Heart right ventricle (tissue), 16 donors: Measurements from ENCODE around the gene CAPRIN2. TPM values are rescaled to one million over a fixed set of nuclear protein-coding genes. Genes with fewer than 3 reads are reported as not detected.

ENCODE experiments used
- ATAC-seq, 8 donors: fragments of 200-7000 bp; cut with Tn5 transposase; one replicate each; pipeline ENCODE4 v1.9.1; 2020; ENCODE audit warnings: mild to moderate bottlenecking in 8 of 8, moderate library complexity in 8 of 8, moderate number of reproducible peaks in 1 of 8
- DNase-seq, 2 donors: peaks; one replicate each; pipeline ENCODE4 v3.0.0-alpha.2; 2020
- H3K27ac ChIP-seq, 10 donors: fragments of 200-600 bp; sonication (generic) in 2 of 10; one replicate each; pipeline versions ENCODE4 v1.5.0 to v1.8.0; 2020 to 2022; ENCODE audit warnings: mild to moderate bottlenecking in 3 of 10
- H3K27me3 ChIP-seq, 7 donors: fragments of 200-600 bp; one replicate each; pipeline ENCODE4 v1.8.0; 2021 to 2022; ENCODE audit warnings: mild to moderate bottlenecking in 2 of 7
- H3K36me3 ChIP-seq, 9 donors: fragments of 200-600 bp; sonication (generic) in 1 of 9; one replicate each; pipeline versions ENCODE4 v1.5.0 to v1.8.0; 2020 to 2022; ENCODE audit warnings: mild to moderate bottlenecking in 2 of 9
- H3K4me1 ChIP-seq, 9 donors: fragments of 200-600 bp; sonication (generic) in 1 of 9; one replicate each; pipeline versions ENCODE4 v1.5.0 to v1.8.0; 2020 to 2022; ENCODE audit warnings: mild to moderate bottlenecking in 4 of 9
- H3K4me3 ChIP-seq, 10 donors: fragments of 200-600 bp; sonication (generic) in 2 of 10; one replicate each; pipeline versions ENCODE4 v1.5.0 to v1.8.0; 2020 to 2022; ENCODE audit warnings: mild to moderate bottlenecking in 7 of 10, moderate library complexity in 2 of 10
- H3K9me3 ChIP-seq, 11 donors: fragments of 200-600 bp in 10 of 11; sonication (generic) in 2 of 11; one replicate each; pipeline versions ENCODE4 v1.5.0 to v1.8.0; 2013 to 2022; ENCODE audit warnings: mild to moderate bottlenecking in 2 of 11, control low read depth in 1 of 11, moderate library complexity in 1 of 11
- WGBS, 2 donors: extraction: QIAGEN DNeasy Blood & Tissue Kit; methylation state at CpG; one replicate each; pipeline ENCODE4 v1.1.7; 2013; ENCODE audit warnings: inconsistent platforms in 1 of 2; 5-methylcytosine and 5-hydroxymethylcytosine counted together
- intact Hi-C, 10 donors: fragments of 100-400 bp; cut with DNase I; formaldehyde crosslinking; loops; one replicate each; pipeline versions ENCODE4 v1.11.1 to v1.14.2; 2022
- polyA plus RNA-seq, 2 donors: library from polyadenylated mRNA; stranded (reverse); fragments of 200-250 nt; gene quantifications; one replicate each; pipeline ENCODE4 v1.2.3, GENCODE V29; 2013
- total RNA-seq, 10 donors: library from RNA; stranded (reverse); fragmentation: NEBNext Ultra II Directional in 3 of 10; extraction: Animal tissue kit (Norgen Biotek cat#: 25700) in 3 of 10; gene quantifications; one replicate each; pipeline versions ENCODE4 v1.2.1 to v1.2.4, GENCODE V29; 2021 to 2023
- TF ChIP-seq, protein P1 (sequence below), 9 donors: fragments of 200-600 bp; sonication (generic) in 2 of 9; IDR thresholded peaks; one replicate each; pipeline versions ENCODE4 v1.5.0 to v1.8.0; 2021 to 2022; ENCODE audit warnings: antibody characterized with exemption in 9 of 9, mild to moderate bottlenecking in 5 of 9, moderate library complexity in 1 of 9
- donor health status: Arrhythmogenic right ventricular cardiomyopathy.
- donor health status: ischemic (EF 13 %, LVEDD 7.1; RV severe dilation, severe dysfunction).
- donor health status: healthy with polysubstance abuse.
- donor health status: DM: no; HTN: yes; CAD: no.
- donor health status: DM: no; HTN: no; CAD: no.
- donor health status: ischemic (EF 25% LVEDD 6.9; RV normal size, moderate dysfunction).
- donor health status: ischemic (EF 25% LVEDD 5.7; RV mildly dilated, moderate dysfunction).
- donor health status: healthy.
- donor health status: DM: yes; HTN: yes; CAD: no.
- donor health status: Ischemic cardiomyopathy.
- donor health status: ischemic (EF 35%, LVEDD 5.7; RV mildly dilated, moderate dysfunction).
- donor health status: nonischemic (EF 11% LVEDD 7.7; RV severe dilation, severe dysfunction).
- donor health status: DM: yes; HTN: yes; CAD: no.
- donor health status: PGD.
- donor health status: ischemic (EF 29% LVEDD 5.4; RV normal size, mild dysfunction).
- donor health status: nonischemic (EF 23%, LVEDD 6.1; RV moderate dilation, normal function).

Gene CAPRIN2
- total and polyA plus RNA-seq, 12 donors = 10.4 to 33.0 (median 27.6) TPM

GRCh38 chr12:30725739-30726138, 29.0 kb downstream of the CAPRIN2 start:
- no peak for ATAC-seq
- Histone ChIP-seq H3K27ac (no peak overlapping the region), H3K4me1 (peaks cover 0 to 10% (median 0%) of the 10 kb centered on the region in 9 donors), H3K27me3 (no peaks in the 10 kb centered on the region), H3K4me3 (no peak overlapping the region), H3K36me3 (peaks cover 0 to 92% (median 6%) of the 10 kb centered on the region in 9 donors), H3K9me3 (no peaks in the 10 kb centered on the region)
- DNase-seq = no peak
- WGBS, 2 donors = 88 to 90% methylated on average over 1 of the region's 1 CpG
- TF ChIP-seq, protein P1, sequence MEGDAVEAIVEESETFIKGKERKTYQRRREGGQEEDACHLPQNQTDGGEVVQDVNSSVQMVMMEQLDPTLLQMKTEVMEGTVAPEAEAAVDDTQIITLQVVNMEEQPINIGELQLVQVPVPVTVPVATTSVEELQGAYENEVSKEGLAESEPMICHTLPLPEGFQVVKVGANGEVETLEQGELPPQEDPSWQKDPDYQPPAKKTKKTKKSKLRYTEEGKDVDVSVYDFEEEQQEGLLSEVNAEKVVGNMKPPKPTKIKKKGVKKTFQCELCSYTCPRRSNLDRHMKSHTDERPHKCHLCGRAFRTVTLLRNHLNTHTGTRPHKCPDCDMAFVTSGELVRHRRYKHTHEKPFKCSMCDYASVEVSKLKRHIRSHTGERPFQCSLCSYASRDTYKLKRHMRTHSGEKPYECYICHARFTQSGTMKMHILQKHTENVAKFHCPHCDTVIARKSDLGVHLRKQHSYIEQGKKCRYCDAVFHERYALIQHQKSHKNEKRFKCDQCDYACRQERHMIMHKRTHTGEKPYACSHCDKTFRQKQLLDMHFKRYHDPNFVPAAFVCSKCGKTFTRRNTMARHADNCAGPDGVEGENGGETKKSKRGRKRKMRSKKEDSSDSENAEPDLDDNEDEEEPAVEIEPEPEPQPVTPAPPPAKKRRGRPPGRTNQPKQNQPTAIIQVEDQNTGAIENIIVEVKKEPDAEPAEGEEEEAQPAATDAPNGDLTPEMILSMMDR (IDR thresholded peaks at IDR 0.05) = no peak
- intact Hi-C loops = no loop called here

DNA sequence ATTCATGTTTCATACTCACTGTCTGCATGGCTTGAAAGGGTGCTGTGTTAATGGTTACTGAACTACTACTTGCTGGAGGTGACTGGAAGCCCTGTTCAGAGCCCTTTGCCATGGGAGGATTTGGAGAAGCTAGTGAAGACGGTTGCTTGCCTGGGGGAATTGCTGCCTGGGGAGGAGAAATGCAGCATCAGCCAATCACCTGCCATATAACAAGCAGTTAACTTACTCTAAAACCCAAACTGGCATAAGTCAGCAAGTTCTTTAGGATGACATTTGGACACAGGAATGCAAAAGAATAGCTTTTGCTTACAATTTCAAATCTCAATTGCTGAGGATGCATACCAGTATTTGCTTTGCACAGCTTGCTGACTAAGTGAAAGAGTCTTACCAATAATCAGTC, 35.7 kb downstream of the CAPRIN2 start:
- intact Hi-C loops = no loop called here
- Histone ChIP-seq H3K9me3 (no peaks in the 10 kb centered on the region), H3K27me3 (no peaks in the 10 kb centered on the region), H3K36me3 (peaks cover 0 to 100% (median 9%) of the 10 kb centered on the region in 9 donors), H3K4me3 (no peak overlapping the region), H3K27ac (no peak overlapping the region), H3K4me1 (no peaks in the 10 kb centered on the region)
- ATAC-seq (no peak), DNase-seq (no peak)
- TF ChIP-seq, protein P1 (IDR thresholded peaks at IDR 0.05) = no peak
- WGBS, 2 donors = 78 to 89% methylated on average over 1 of the region's 1 CpG

GRCh38 chr12:30707613-30708342, 47.0 kb downstream of the CAPRIN2 start:
- H3K9me3 ChIP-seq = no peaks in the 10 kb centered on the region
- peaks cover 0 to 54% (median 16%) of the 10 kb centered on the region in 9 donors for H3K36me3 ChIP-seq
- 90 to 92% methylated on average over 10 of the region's 10 CpGs for WGBS, 2 donors
- no peaks in the 10 kb centered on the region for H3K27me3 ChIP-seq
- TF ChIP-seq, protein P1 (IDR thresholded peaks at IDR 0.05) = no peak
- no peaks in the 10 kb centered on the region for H3K4me1 ChIP-seq
- intact Hi-C loops = no loop called here
- no peak for DNase-seq
- no peak overlapping the region for H3K27ac ChIP-seq
- H3K4me3 ChIP-seq = no peak overlapping the region
- no peak for ATAC-seq

DNA sequence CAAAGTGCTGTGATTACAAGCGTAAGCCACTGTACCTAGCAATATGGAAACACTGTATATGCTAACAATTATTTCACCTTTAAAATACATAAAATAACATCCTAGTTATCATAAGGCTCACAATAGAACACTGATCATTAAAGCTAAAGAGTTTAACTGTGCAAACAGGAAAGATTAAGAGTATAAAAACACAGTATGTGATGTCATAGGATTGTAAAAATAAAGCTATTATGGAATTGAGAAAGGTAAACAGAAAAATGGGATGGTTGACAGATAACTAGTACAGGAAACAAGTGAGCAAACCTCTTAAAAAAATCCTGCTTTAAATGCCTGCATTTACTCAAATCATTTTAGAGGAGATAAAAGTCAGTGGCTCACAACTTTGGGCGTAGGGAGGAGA, 48.3 kb downstream of the CAPRIN2 start:
- TF ChIP-seq, protein P1 (IDR thresholded peaks at IDR 0.05) = no peak
- intact Hi-C loops = no loop called here
- no peak for ATAC-seq
- 94 to 95% methylated on average over 2 of the region's 2 CpGs for WGBS, 2 donors
- Histone ChIP-seq H3K9me3 (no peaks in the 10 kb centered on the region), H3K36me3 (peaks cover 0 to 41% (median 16%) of the 10 kb centered on the region in 9 donors), H3K27me3 (no peaks in the 10 kb centered on the region), H3K27ac (no peak overlapping the region), H3K4me3 (no peak overlapping the region), H3K4me1 (no peaks in the 10 kb centered on the region)
- DNase-seq = no peak
